Loucy (cell line): Measurements from ENCODE around the gene PET100.
A peak's percentile ranks its signal among the peaks of the same experiment; 100 is the strongest.

Experiments
- H2AFZ ChIP-seq: fragments of 200-600 bp; sonication (generic); 2 replicates; pipeline ENCODE4 v1.6.0; 2016; ENCODE audit warnings: antibody characterized with exemption, mild to moderate bottlenecking, low read length, moderate library complexity
- H3F3A ChIP-seq: fragments of 200-600 bp; 2 replicates; pipeline ENCODE4 v1.6.0; 2016; ENCODE audit warnings: antibody characterized with exemption, low read depth, mild to moderate bottlenecking
- H3K27me3 ChIP-seq: fragments of 200-600 bp; sonication (generic); 2 replicates; pipeline ENCODE4 v1.6.1; 2014; ENCODE audit warnings: low read length, mild to moderate bottlenecking; ENCODE audit not compliant: insufficient read depth, poor library complexity, severe bottlenecking
- H3K36me3 ChIP-seq: fragments of 200-600 bp; sonication (generic); 2 replicates; pipeline ENCODE4 v1.6.1; 2016; ENCODE audit warnings: low read length; ENCODE audit not compliant: insufficient read depth
- H3K4me1 ChIP-seq: fragments of 200-600 bp; sonication (generic); 2 replicates; pipeline ENCODE4 v1.5.1; 2014; ENCODE audit warnings: low read length, mild to moderate bottlenecking; ENCODE audit not compliant: insufficient read depth, poor library complexity, severe bottlenecking
- H3K4me2 ChIP-seq: fragments of 200-600 bp; sonication (generic); 2 replicates; pipeline ENCODE4 v1.6.0; 2014; ENCODE audit warnings: antibody characterized with exemption, low read length, low read depth, mild to moderate bottlenecking; ENCODE audit not compliant: poor library complexity, severe bottlenecking
- H3K4me3 ChIP-seq: fragments of 200-600 bp; sonication (generic); 2 replicates; pipeline ENCODE4 v1.5.1; 2014; ENCODE audit warnings: low read length, mild to moderate bottlenecking, mixed read lengths; ENCODE audit not compliant: poor library complexity, severe bottlenecking
- H3K79me2 ChIP-seq: fragments of 200-600 bp; sonication (generic); 2 replicates; pipeline ENCODE4 v1.6.1; 2014; ENCODE audit warnings: low read length; ENCODE audit not compliant: insufficient read depth
- H3K9ac ChIP-seq: fragments of 200-600 bp; sonication (generic); 2 replicates; pipeline ENCODE4 v1.6.0; 2014; ENCODE audit warnings: mild to moderate bottlenecking, low read depth, low read length, moderate library complexity; ENCODE audit not compliant: poor library complexity, severe bottlenecking
- H3K9me2 ChIP-seq: fragments of 200-600 bp; sonication (generic); replicated peaks from 2 replicates; pipeline ENCODE4 v1.6.1; 2016; ENCODE audit warnings: low read depth, low read length, mixed read lengths
- H3K9me3 ChIP-seq: fragments of 200-600 bp; sonication (generic); 2 replicates; pipeline ENCODE4 v1.6.1; 2014; ENCODE audit warnings: mild to moderate bottlenecking, antibody characterized with exemption, low read length, low read depth; ENCODE audit not compliant: insufficient read depth
- H4K20me1 ChIP-seq: fragments of 200-600 bp; sonication (generic); 2 replicates; pipeline ENCODE4 v1.6.0; 2014; ENCODE audit warnings: antibody characterized with exemption, low read length, mild to moderate bottlenecking; ENCODE audit not compliant: insufficient read depth, poor library complexity, severe bottlenecking
- EZH2phosphoT487 ChIP-seq: fragments of 200-600 bp; IDR thresholded peaks from 2 replicates; pipeline ENCODE4 v1.6.1; 2018; ENCODE audit warnings: antibody characterized with exemption, mild to moderate bottlenecking, moderate library complexity, borderline replicate concordance
- TF ChIP-seq, protein P1 (sequence below): fragments of 200-600 bp; sonication (generic); conservative IDR thresholded peaks from 2 replicates; pipeline ENCODE4 v1.5.1; 2014; ENCODE audit warnings: mild to moderate bottlenecking, antibody characterized with exemption, low read length

The PET100 gene

DNA sequence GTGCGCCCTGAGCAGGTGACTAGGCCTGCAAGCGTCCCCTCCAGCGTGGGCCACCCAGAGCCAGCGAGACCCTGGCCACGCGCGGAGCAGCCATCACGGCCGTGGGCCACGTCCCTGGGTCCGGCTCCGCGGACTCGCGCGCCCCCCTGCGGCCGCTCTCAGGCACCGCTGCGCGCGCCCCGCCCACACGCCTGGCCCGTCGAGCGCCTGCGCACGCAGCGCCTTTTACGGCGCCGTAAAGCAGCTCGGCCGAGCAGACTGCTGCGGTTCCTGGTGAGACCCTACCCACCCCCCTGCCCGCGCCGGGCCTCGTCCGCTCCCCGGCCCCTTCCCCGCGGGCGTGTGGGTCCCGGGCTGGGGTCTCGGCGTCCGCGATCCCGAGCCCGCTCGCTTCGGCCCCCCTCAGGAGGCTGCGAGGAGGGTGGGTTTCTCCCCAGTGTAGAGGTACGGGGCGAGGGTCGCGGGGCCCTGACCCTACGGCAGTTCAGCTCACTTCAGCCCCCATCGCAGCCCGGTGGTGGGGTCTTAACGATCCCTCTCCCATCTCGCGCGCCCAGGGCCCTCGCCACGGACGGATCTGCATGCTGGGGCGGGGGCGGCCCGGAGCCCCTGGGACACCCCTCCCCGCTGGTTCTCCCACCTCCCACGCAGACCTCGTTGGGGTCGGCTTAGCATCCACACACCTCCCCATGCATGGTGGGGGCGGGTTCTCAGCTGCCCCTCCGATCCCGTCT is 51.2 kb downstream of the PET100 start, which contains the start of gene TRAPPC5:
TRAPPC5 (plus strand) TSS at position 228 of the 734 bp plus-strand sequence. CDS start 1,421 bp downstream, outside the sequence.
- Histone ChIP-seq H3K4me2 (peak within 1 kb of the TSS; percentile 89), H3K36me3 (no peaks in the 10 kb centered on the region; the same call in 1 of the 2 replicates), H3K9me3 (no peaks in the 10 kb centered on the region), H3K9ac (peak within 1 kb of the TSS; percentile 92), H3K9me2 (no peaks in the 10 kb centered on the region), H2AFZ (peak within 1 kb of the TSS; percentile 76), H3K27me3 (no peaks in the 10 kb centered on the region), H3K79me2 (peaks cover 28% of the 10 kb centered on the region), H4K20me1 (peaks cover 17% of the 10 kb centered on the region), H3K4me1 (peaks cover 37% of the 10 kb centered on the region), H3F3A (no peaks in the 10 kb centered on the region), H3K4me3 (peak within 1 kb of the TSS; percentile 95)
- TF ChIP-seq, protein P1, sequence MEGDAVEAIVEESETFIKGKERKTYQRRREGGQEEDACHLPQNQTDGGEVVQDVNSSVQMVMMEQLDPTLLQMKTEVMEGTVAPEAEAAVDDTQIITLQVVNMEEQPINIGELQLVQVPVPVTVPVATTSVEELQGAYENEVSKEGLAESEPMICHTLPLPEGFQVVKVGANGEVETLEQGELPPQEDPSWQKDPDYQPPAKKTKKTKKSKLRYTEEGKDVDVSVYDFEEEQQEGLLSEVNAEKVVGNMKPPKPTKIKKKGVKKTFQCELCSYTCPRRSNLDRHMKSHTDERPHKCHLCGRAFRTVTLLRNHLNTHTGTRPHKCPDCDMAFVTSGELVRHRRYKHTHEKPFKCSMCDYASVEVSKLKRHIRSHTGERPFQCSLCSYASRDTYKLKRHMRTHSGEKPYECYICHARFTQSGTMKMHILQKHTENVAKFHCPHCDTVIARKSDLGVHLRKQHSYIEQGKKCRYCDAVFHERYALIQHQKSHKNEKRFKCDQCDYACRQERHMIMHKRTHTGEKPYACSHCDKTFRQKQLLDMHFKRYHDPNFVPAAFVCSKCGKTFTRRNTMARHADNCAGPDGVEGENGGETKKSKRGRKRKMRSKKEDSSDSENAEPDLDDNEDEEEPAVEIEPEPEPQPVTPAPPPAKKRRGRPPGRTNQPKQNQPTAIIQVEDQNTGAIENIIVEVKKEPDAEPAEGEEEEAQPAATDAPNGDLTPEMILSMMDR = peak; percentile 73
- TF ChIP-seq EZH2phosphoT487 = no peak
